Measurements from ENCODE around the gene EPHA5.

The EPHA5 gene

DNA sequence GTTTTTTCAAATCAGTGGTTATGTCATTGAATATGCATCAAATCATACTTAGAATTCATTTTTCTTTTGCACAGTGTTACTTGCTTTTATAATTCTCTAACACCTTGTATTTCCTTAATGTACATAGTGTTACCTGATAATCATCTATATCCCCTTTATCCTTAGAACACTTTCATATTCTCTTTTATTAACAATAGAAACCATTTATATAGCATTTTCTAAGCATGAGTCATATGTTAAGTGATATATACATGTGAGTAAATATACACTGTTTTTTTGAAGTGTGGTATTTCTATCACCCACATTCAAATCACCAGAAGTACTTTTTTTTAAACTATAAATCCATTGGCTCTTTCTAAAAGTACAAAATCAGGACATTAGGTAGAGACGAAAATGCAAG, 15.3 kb downstream of the EPHA5 start:
- no peak overlapping the region for H3K9ac ChIP-seq (ENCODE audit: low read depth, low read length)
- H3K4me1 ChIP-seq (ENCODE audit: insufficient read depth, low read length) = peaks cover 16% of the 10 kb centered on the region
- no peaks in the 10 kb centered on the region for H3K36me3 ChIP-seq (ENCODE audit: insufficient read depth, low read length)
- H3K9me3 ChIP-seq (ENCODE audit: control insufficient read depth, insufficient read depth, low read length) = no peaks in the 10 kb centered on the region

DNA sequence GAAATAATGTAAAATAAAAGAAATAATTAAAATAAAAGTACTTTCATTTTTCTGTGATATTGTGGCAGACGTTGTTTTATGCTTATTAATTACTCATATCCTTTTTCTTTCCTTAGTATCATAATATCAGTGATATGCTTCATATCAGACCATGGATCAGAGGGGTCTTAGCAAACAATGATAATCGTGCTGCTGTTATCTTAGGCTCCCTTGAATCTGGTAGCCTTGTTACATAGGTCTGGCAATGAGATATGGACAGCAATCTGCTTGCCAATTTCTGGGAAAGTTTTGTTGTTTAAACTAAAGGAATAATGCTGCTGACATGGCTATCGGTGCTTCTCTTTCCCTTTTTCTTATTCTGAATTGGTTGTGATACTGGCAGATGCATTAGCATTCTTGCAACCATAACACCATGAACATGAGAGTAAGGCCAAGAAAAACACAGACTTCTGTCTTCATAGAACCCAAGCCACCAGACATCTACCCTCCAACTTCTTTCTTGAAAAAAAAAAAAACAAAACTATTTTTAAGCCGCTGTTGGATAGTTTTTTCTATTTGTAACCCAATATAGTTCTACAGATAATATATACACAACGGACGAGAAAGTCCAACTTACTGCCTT, 16.4 kb downstream of the EPHA5 start:
- no peaks in the 10 kb centered on the region for H3K9me3 ChIP-seq (ENCODE audit: control insufficient read depth, insufficient read depth, low read length)
- no peak overlapping the region for H3K9ac ChIP-seq (ENCODE audit: low read depth, low read length)
- peaks cover 16% of the 10 kb centered on the region for H3K4me1 ChIP-seq (ENCODE audit: insufficient read depth, low read length)
- no peaks in the 10 kb centered on the region for H3K36me3 ChIP-seq (ENCODE audit: insufficient read depth, low read length)

DNA sequence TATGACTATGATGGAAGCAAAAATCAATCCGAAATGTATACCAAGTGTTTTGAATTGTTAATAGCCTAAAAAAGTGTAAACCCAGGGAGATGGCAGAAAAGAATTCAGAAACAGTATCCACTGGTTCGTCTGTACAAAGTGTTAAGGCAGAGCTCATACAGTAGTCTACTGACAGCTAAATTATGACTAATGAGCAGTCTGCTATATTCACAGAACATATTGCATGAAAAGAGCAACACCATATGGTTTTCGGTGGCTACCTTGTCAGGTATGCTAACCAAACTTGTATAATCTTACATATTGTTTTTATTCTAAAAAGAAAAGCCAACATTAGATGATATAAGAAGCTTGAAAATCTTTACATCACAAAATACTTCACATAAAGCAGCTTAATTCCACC, 18.5 kb downstream of the EPHA5 start:
- no peaks in the 10 kb centered on the region for H3K9me3 ChIP-seq (ENCODE audit: control insufficient read depth, insufficient read depth, low read length)
- no peak overlapping the region for H3K9ac ChIP-seq (ENCODE audit: low read depth, low read length)
- peaks cover 16% of the 10 kb centered on the region for H3K4me1 ChIP-seq (ENCODE audit: insufficient read depth, low read length)
- H3K36me3 ChIP-seq (ENCODE audit: insufficient read depth, low read length) = no peaks in the 10 kb centered on the region

DNA sequence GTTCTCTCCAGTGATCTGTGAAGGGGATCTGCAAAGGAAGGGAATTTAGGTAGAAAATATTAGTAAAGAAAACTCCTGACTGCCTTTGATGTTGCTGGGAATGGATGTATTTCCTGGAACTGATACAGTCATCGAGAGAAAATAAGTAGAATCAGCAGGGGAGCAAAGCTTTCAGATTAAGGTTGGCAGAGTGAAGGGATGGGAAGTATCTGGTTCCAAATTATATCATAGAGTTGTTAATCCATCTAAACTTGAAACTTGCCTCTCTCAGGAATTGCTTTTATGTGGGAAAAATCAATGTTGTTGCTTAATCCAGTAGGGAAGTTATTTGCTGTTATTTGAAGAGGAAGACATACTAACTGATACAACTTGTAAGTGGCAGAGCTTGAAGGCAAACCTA, 19.3 kb downstream of the EPHA5 start:
- H3K36me3 ChIP-seq (ENCODE audit: insufficient read depth, low read length) = no peaks in the 10 kb centered on the region
- no peaks in the 10 kb centered on the region for H3K9me3 ChIP-seq (ENCODE audit: control insufficient read depth, insufficient read depth, low read length)
- H3K4me1 ChIP-seq (ENCODE audit: insufficient read depth, low read length) = peaks cover 15% of the 10 kb centered on the region
- no peak overlapping the region for H3K9ac ChIP-seq (ENCODE audit: low read depth, low read length)

DNA sequence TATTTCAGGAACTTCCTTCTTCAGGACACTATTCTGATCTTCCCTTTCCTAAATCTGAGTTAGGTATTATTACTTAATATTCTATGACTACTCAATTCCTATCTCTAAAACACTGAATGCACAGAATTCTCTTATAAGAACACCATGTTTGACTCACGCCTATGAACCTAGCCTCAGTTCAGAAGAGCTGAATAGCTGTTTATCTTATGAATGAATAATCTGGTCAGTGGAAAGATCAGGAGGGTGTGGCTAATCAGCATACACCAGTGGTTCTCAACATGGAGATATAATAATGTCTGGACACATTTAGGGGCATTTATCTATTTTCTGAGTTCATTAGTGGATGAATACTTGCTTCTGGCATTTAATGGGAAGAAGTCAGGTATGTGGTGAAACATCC, 24.2 kb downstream of the EPHA5 start:
- Histone ChIP-seq H3K9ac (ENCODE audit: low read depth, low read length) (no peak overlapping the region), H3K4me1 (ENCODE audit: insufficient read depth, low read length) (no peaks in the 10 kb centered on the region; the same call in 1 of the 2 replicates), H3K9me3 (ENCODE audit: control insufficient read depth, insufficient read depth, low read length) (no peaks in the 10 kb centered on the region), H3K36me3 (ENCODE audit: insufficient read depth, low read length) (no peaks in the 10 kb centered on the region)

DNA sequence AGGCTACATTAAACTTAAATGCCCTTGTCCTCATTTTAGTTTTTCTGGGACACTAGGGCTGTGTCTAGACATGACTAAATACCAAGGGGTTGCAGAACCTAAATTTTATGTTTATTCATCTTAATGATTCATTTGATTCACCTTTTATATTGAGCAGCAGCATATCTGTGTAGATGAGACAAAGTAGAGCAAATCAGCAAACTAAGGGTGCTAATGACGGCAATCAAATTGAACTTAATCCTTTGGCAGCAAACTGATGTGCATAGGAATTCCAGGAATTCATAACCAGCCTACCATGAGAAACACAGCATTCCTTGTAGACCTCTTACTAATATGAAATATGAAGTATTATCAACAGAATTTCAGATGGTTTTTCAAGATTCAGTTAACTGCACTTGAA, 25.1 kb downstream of the EPHA5 start:
- no peaks in the 10 kb centered on the region for H3K9me3 ChIP-seq (ENCODE audit: control insufficient read depth, insufficient read depth, low read length)
- H3K9ac ChIP-seq (ENCODE audit: low read depth, low read length) = no peak overlapping the region
- no peaks in the 10 kb centered on the region for H3K36me3 ChIP-seq (ENCODE audit: insufficient read depth, low read length)
- H3K4me1 ChIP-seq (ENCODE audit: insufficient read depth, low read length) = no peaks in the 10 kb centered on the region; the same call in 1 of the 2 replicates

DNA sequence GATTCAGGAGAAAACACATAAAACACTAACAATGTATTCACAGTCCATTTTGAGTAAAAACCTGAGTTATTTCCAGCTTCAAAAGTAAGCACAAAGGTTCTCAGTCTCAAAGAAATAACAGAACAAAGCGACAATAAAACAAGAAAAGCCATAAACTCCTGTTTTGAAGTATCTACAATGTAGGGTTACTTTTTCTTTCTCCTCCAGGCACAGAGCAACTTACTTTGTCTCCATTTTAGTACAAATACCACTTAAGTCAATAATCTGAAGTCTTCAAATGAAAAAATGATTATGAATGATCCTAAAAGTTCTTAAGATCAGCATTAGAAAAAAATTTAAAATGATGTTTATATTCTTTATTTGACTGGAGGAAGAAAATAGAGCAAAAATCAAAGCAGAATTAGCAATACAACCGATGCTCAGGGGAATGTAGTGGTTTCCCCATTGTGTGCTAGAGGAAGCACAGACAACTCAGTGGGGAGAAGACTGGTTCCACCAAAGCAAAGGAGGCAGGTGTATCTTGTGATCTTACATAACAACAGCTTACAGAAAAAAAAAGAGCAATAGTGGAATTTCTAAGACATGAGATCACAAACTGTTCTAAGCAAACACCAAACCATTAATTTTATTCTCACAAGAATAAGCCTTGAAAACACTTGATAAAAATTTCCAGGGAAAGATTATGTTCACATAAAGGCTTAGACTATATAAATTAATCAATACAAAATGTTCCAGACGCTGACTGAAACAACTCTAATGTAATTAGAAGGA, 35.1 kb downstream of the EPHA5 start:
- Histone ChIP-seq H3K4me1 (ENCODE audit: insufficient read depth, low read length) (no peaks in the 10 kb centered on the region; the same call in 1 of the 2 replicates), H3K9me3 (ENCODE audit: control insufficient read depth, insufficient read depth, low read length) (no peaks in the 10 kb centered on the region), H3K36me3 (ENCODE audit: insufficient read depth, low read length) (no peaks in the 10 kb centered on the region), H3K9ac (ENCODE audit: low read depth, low read length) (no peak overlapping the region)

DNA sequence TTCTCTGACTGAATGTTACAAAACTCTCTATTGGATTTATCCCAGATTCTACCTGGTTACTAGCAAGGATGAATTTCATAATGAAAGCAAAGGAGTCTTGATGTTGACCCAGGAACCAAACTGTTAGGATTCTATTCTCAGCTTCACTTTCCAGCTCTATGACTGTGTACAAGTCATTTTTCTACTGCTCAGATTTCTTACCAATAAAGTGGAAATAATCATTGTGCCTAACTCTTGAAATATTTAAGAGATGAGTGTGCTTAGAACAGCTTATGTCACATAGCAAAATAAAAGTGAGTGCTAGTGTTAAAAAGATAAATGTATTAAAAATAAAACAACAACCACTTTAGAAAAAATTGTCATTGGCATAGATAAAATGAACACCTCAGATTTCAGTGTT, 45.6 kb downstream of the EPHA5 start:
- no peaks in the 10 kb centered on the region for H3K9me3 ChIP-seq (ENCODE audit: control insufficient read depth, insufficient read depth, low read length)

DNA sequence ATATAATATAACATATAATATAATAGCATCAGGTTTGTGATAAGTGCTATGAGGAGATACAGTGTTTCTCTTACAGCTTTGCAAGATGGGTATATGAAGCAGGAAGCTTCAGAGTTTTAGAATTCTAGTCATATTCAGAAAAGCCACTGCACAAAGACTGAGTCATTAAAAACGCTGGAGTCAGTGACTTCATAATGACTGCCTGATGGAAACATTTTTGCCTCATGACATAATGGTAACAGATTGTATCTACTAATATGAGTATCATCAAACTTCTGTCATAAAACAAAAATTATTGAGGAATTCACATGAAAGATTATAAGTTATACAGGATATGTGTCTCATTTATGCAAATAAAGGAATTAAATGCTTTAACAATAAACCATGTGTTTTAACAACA, 46.8 kb downstream of the EPHA5 start:
- H3K36me3 ChIP-seq (ENCODE audit: insufficient read depth, low read length) = no peaks in the 10 kb centered on the region
- H3K9me3 ChIP-seq (ENCODE audit: control insufficient read depth, insufficient read depth, low read length) = no peaks in the 10 kb centered on the region
- no peaks in the 10 kb centered on the region for H3K4me1 ChIP-seq (ENCODE audit: insufficient read depth, low read length)
- no peak overlapping the region for H3K9ac ChIP-seq (ENCODE audit: low read depth, low read length)

More for the DNA sequence above, 45.6 kb downstream of the EPHA5 start:
- no peaks in the 10 kb centered on the region for H3K36me3 ChIP-seq (ENCODE audit: insufficient read depth, low read length)
- H3K9ac ChIP-seq (ENCODE audit: low read depth, low read length) = no peak overlapping the region
- H3K4me1 ChIP-seq (ENCODE audit: insufficient read depth, low read length) = no peaks in the 10 kb centered on the region

DNA sequence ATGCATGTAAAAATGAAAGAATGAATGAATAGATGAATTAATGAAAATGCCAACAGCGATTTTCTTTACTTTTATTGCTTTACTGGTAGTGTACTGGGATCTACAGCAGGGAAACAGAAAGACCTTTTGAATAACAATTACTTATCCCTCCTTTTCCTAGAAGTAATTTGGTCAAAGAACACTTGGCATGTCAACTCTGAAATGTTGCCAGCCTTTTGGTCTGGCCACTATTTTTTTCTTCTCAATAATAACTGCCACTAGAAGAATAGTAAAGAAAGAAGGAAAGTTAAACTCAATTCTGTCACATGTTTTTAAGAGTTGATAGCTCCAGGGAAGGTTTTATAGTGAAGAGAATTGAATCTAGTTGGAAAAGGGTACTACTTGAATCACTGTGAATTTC, 52.9 kb downstream of the EPHA5 start:
- H3K9ac ChIP-seq (ENCODE audit: low read depth, low read length) = no peak overlapping the region
- H3K4me1 ChIP-seq (ENCODE audit: insufficient read depth, low read length) = no peaks in the 10 kb centered on the region
- no peaks in the 10 kb centered on the region for H3K9me3 ChIP-seq (ENCODE audit: control insufficient read depth, insufficient read depth, low read length)
- H3K36me3 ChIP-seq (ENCODE audit: insufficient read depth, low read length) = no peaks in the 10 kb centered on the region

DNA sequence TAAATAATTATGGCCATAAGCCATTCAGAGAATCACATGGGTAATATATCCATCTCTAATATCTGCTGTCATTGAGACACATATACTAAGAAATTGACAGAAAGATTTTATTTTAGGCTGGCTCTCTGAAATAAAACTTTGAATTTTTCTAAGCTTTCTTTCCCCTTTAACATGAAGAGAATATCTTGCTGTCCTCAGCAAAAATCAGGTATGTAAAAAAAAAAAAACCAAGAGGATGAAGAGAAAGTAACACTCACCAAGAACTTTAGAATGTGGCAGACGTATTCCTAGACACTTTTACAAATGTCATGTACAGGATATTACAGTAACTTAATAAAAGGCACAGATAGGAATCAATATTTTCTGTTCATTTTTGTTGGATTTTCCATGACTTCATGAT, 65.8 kb downstream of the EPHA5 start:
- H3K9ac ChIP-seq (ENCODE audit: low read depth, low read length) = no peak overlapping the region
- H3K36me3 ChIP-seq (ENCODE audit: insufficient read depth, low read length) = no peaks in the 10 kb centered on the region
- H3K9me3 ChIP-seq (ENCODE audit: control insufficient read depth, insufficient read depth, low read length) = no peaks in the 10 kb centered on the region
- H3K4me1 ChIP-seq (ENCODE audit: insufficient read depth, low read length) = no peaks in the 10 kb centered on the region

DNA sequence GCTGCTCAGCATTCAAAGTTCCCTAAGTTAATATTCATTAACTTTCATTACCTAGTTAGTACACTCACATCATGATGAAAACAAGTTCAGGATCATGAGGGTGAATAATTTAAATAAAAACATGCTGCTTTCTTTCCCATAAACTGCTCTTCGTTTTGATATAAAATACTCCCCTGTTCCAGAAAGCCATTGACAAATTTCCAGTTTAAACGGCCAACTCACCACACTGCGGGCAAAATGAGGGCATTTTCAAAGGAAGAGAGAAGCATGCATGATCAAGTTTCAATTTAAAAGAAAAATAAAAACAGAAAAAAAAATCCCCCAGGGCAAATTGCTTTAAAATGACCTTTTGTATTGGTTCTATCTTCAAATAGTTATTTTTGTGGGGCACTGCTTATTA, 69.6 kb downstream of the EPHA5 start:
- H3K9me3 ChIP-seq (ENCODE audit: control insufficient read depth, insufficient read depth, low read length) = no peaks in the 10 kb centered on the region
- no peaks in the 10 kb centered on the region for H3K36me3 ChIP-seq (ENCODE audit: insufficient read depth, low read length)
- H3K4me1 ChIP-seq (ENCODE audit: insufficient read depth, low read length) = no peaks in the 10 kb centered on the region
- no peak overlapping the region for H3K9ac ChIP-seq (ENCODE audit: low read depth, low read length)

DNA sequence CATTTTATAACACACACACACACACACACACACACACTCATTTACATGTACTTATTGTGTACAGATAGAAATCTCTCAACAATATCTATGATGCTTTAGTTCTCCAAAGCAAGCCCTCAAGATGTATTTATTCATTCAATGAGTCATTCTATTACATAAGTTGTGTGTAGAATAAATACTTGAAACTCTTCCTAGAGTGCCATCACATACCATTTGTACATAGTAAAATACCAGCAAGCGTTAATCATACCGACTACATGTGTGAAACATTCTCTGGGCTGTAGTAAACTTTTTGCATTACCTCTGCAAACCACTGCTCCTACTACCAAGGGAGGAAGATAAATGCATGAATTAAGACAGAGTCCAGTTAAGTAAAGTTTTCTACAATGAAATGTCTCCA, 70.9 kb downstream of the EPHA5 start:
- Histone ChIP-seq H3K36me3 (ENCODE audit: insufficient read depth, low read length) (no peaks in the 10 kb centered on the region), H3K4me1 (ENCODE audit: insufficient read depth, low read length) (no peaks in the 10 kb centered on the region), H3K9ac (ENCODE audit: low read depth, low read length) (no peak overlapping the region), H3K9me3 (ENCODE audit: control insufficient read depth, insufficient read depth, low read length) (no peaks in the 10 kb centered on the region)

DNA sequence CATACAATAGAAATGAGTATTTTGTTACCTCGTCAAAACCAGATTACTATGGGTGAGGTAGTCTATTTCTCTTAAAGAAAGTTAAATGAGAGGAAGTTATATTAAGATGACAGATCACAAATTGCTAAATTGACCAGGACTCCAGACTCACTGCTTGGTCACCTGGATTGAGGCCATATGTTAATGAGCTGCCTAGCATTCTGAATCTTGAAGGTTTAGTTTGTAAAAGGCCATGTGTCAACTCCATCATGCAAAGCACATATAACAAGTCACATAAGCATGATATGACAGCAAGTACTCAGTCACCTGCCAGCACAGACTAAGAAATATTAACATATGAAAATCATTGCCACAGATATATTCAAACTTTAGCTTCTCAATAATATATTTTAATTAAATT, 72.6 kb downstream of the EPHA5 start:
- Histone ChIP-seq H3K36me3 (ENCODE audit: insufficient read depth, low read length) (no peaks in the 10 kb centered on the region), H3K9ac (ENCODE audit: low read depth, low read length) (no peak overlapping the region), H3K9me3 (ENCODE audit: control insufficient read depth, insufficient read depth, low read length) (no peaks in the 10 kb centered on the region), H3K4me1 (ENCODE audit: insufficient read depth, low read length) (peaks cover 1% of the 10 kb centered on the region; the same call in 1 of the 2 replicates)

DNA sequence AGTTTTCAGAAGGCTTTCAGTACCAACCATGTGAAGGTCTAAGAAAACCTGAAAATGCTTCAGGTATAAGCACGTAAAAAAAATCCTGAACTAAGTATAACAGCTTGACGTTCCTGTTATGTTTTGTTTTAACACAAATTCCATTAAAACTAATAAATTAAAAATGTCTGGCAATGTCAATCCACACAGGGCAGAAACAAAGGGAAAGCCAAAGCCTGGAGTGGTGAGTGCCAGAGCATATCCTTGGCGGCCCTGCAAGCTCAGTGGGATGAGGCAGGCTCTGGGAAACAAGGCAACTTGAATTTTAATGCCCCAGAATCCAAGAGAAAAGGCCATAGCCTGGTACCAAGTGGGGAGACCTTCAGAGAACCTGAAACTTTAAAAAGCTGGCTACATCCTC, 78.2 kb downstream of the EPHA5 start:
- Histone ChIP-seq H3K9ac (ENCODE audit: low read depth, low read length) (no peak overlapping the region), H3K4me1 (ENCODE audit: insufficient read depth, low read length) (peaks cover 18% of the 10 kb centered on the region; the same call in 1 of the 2 replicates), H3K36me3 (ENCODE audit: insufficient read depth, low read length) (no peaks in the 10 kb centered on the region), H3K9me3 (ENCODE audit: control insufficient read depth, insufficient read depth, low read length) (no peaks in the 10 kb centered on the region)

All from ES-I3 (cell line).